Activated CD4-positive, alpha-beta T cell treated with anti-CD3 and anti-CD28 coated beads, Interleukin-2, amount 50 U/mL, for 1 hour (primary cell): Measurements from ENCODE around the gene CAPZA2.
"Not testable (repeated sequence)": the region's sequence is repeated elsewhere in the genome, so short reads cannot be mapped to it uniquely, and the experiment has no call there.

Experiments
- DNase-seq: peaks from one replicate; pipeline ENCODE4 v3.0.0-alpha.2; 2020

CAPZA2 gene

DNA sequence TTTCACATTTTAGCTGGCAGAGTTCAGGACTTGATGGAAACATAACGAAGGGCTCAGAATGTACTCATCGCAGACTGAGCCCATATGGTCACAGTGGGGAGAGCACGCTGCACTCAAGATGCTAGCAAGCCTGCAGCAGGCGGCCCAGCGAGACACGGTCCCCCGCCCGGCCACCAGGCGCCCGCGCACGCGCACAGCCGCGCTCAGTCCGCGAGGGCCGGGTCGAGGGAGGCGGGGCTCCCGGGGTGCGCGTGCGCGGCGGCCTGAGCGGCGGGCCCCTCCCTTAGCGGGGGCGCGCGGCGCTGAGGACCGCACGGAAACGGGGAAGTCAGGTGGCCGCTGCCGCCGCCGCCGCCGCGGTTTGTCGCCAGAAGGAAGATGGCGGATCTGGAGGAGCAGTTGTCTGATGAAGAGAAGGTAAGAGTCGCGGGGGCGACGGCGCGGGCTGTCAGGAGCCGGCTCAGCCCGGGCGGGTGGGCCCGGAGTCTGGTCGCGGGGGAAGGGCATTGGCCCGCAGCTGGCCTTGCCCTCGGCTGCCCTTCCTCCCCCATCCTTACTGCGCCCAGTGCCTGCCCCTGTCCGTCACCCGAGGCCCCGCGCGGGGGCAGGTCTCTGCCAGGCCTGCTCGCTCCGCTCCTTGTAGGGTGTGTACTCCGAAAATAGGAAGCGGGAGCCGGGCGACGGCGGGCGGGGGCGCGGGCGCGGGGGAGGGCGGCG lies at the start of gene CAPZA2:
Gene CAPZA2, plus strand, starts transcription at position 354 of the 717 bp plus-strand sequence. Its CDS starts 25 bp downstream, at position 379.
- peak; percentile 94 for DNase-seq

DNA sequence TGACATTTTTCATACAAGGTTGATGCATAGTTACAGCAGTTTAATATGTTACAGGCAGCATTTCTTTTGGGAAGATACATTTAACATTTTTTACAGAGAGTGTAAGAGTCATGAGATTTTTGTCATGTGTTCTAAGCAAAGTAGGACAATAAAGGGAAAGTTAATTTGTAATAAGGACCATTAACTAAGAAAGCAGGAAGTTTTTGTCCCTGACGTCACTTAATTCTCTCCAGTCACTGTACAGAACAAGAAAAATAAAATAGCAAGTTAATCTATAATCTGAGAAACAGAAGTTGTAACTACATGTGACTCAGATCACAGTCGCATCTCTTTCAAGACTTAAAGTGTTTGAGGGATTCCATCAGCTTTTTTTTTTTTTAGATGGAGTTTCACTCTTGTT lies 49.5 kb upstream of the CAPZA2 start:
- DNase-seq: no peak

DNA sequence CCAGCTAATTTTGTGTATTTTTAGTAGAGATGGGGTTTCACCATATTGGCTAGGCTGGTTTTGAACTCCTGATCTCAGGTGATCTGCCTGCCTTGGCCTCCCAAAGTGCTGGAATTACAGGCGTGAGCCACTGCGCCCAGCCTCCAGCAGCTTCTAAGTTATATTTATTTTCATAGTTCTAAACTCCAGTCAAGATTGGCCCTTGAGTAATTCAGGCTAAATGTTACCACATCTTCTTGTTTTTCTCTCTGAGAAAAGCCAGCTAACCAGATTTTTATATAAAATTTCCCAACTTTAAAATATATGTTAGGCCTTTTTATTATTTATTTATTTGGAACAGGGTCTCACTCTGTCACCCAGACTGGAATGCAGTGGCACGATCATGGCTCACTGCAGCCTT lies 49.0 kb upstream of the CAPZA2 start:
- not testable (repeated sequence) for DNase-seq

DNA sequence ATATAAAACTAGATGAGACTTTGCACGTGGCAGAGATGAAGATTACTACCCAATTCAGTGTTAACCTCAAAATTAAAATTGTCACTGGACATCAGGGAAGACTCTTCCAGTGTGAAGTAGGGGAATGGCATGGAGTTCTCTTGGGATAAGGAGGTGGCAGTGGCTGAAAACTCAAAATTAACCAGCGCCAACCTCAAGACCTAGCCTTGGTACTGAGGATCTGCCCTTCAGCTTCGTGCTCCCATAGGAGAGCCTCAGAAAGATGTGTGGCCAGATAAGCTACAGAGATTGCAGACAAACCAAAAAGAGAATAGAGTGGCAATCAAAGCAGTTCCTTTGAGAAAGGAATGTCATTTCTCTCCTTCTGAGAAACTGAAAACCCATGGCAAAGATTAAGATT lies 47.3 kb upstream of the CAPZA2 start:
- DNase-seq: no peak

DNA sequence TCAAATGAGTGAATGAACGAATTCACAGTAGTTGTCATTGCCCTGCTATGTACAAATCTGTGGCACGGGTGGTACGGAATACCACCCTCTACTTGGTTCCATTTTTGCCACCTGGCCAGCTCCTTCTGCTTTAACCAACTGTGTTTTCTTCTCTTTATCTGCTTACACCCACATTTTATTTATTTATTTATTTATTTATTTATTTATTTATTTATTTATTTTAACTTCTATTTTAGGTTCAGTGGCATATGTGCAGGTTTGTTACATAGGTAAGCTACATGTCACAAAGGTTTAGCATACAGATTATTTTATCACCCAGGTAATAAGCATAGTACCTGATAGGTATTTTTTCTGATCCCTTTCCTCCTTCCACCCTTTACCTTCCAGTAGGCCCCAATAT lies 42.2 kb upstream of the CAPZA2 start:
- DNase-seq: no peak

DNA sequence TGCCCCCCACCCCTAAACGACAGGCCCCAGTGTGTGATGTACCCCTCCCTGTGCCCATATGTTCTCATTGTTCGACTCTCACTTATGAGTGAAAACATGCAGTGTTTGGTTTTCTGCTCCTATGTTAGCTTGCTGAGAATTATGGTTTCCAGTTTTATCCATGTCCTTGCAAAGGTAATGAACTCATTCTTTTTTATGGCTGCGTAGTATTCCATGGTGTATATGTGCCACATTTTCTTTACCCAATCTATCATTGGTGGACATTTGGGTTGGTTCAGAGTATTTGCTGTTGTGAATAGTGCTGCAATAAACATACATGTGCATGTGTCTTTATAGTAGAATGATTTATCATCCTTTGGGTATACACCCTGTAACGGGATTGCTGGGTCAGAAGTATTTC lies 40.7 kb upstream of the CAPZA2 start:
- not testable (repeated sequence) for DNase-seq

DNA sequence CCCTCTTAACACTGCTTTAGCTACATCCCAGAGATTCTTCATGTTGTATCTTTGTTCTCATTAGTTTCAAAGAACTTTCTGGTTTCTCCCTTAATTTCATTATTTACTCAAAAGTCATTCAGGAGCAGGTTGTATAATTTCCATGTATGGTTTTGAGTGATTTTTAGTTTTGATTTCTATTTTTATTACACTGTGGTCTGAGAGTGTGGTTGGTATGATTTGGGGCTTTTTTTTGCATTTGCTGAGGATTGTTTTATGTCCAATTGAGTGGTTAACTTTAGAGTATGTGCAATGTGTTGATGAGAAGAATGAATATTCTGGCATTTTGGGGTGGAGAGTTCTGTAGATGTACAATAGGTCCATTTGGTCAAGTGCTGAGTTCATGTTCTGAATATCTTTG lies 37.9 kb upstream of the CAPZA2 start:
- no peak for DNase-seq

DNA sequence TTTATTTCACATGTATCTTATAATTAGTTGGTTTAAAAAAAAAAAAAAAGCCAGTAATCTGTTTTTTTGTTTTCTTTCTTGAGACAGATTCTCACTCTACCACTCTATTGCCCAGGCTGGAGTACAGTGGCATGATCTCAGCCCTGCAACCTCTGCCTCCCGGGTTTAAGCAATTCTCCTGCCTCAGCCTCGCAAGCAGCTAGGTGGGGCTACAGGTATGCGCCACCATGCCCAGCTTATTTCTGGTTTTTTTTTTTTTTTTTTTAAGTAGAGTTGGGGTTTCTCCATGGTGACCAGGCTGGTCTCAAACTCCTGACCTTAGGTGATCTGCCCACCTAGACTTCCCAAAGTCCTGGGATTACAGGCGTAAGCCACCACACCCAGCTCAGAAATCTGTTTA lies 34.1 kb upstream of the CAPZA2 start:
- DNase-seq: no peak

DNA sequence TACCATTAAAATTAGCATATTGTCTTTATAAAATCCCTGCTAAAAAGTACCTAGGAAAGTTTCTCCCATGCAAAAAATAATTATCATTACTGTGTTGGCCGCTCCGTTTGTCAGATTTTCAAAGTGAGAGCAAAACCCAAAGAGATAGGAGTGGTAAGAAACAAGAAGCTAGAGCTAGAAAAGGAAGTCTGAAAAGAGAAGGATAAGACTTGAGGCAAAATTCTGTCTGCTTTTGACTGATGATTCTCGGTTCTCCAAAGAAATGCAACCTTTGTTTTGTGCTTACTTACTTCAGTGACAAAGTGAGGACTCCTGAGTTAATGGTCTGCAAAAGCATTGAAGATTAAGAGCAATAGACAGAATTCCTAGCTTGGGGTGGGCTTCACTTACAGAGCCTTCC lies 33.3 kb upstream of the CAPZA2 start:
- no peak for DNase-seq

DNA sequence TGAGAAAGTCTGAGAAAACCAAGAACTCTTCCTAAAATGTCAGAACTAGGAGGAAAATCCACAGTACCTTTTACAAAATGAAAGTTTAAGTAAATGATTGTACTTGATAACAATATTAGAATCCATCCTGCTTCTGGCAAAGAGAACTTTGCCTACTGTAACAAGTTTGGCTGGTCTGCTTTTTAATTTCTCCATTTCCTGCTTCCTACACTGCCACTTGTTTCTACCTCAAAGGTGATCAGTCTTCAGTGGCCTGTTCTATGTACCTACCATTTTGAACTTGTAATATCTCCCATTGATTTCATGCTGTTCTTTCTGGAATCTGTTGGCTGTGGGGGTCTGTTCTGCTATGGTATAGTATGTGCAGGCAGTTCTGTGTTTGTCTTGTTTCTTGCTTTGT lies 32.9 kb upstream of the CAPZA2 start:
- DNase-seq: no peak

DNA sequence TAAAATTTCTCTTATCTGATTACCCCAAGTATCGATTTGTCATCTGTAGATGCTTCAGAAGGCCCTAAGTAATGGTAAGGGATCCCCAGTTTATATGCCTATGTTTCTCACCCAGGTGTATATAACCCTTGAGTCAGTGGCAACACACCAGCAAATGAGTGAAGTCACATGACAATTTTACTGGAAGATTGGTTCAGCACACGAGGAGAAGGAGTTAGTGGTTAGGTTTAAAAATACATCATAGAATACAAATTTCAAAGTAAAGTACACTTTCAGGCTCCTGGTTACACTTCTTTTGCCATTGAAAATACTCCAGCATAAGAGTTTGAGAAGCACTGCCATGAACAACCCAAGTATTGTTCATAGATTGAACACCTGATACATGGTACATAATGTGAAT lies 29.7 kb upstream of the CAPZA2 start:
- DNase-seq: no peak

DNA sequence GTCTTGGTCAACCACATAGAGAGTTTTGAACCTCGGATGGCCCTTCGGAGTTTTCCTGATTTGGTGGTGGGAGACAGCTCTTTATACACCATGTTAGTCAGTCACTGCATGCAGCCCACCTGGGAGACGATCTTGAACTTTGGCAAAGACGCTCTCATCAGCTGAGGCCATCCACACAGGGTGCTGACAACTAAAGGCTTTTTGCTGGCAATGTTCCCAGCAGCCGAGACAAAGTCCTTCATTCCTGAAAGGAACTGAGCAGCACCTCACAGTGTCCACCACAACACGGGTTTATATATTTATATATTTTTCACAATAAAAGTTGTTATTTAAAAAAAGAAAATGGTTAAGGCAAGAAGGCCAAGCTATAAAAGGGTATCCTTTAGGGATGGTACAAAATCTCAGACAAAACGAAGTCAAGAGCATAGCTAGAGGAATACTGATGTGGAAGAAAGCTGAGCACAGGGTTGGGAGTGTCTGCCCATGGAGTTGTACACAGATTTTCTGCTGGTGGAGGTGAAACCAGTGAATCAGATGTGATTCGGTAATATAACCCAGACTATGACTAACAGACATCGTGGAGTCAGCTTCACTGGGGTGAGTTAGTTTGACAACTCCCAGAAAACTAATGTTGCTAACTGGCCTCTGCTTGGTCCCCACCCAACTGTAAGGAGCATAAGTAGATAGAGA lies 27.4 kb upstream of the CAPZA2 start:
- no peak for DNase-seq

DNA sequence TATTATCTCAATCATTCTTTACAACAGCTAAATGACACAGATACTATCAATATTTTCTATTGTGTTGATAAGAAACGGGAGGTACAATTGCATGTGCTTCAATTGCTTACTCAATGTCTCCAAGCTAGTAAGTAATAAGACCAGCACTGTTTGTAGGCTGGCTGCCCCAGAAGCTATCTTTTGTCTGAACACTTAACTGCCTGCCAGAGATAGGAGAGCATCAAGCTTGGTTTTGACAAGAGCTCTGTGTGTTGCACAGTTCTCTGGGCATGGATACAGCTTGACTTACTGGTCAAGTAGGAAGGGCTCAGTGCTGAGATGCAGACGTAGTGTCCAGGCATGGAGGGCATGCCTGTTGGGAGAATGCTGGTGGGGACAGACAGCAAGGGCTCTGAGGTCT lies 26.3 kb upstream of the CAPZA2 start:
- no peak for DNase-seq

DNA sequence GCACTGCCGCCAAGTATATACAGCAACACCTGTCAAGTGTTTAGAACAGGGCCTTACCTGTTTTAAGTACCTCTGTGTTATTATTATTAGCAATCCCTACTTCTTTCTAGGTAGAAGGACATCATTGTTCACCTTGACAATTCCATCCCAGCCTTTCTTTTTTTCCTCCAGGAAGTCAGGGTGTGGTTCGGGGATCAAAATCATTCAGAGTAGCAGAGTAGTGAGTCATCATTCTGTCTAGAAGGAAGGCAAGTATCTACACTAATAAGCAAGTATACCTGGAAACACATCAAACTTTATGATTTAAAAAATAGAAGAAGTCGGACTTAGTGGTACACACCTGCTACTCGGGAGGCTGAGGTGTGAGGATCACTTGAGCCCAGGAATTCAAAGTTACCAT lies 25.5 kb upstream of the CAPZA2 start:
- no peak for DNase-seq

DNA sequence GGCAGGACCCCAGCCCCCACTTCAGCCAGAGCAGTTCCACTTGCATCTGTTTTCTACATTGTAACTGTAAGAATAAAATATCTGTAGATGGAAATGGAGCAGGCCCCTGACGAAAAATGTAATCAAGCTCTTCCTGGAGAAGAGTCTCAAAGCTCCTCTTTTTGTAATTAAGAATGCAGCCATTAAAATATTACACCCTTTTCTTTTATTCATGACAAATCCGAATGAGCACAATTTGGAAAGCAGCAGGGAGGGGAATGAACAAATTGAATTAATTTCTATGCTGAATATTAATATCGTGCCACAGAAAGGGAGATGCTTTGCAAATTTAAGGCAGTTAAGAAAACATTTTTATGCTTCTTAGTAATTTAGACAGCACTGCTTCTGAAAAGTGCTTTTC lies 24.8 kb upstream of the CAPZA2 start:
- no peak for DNase-seq

DNA sequence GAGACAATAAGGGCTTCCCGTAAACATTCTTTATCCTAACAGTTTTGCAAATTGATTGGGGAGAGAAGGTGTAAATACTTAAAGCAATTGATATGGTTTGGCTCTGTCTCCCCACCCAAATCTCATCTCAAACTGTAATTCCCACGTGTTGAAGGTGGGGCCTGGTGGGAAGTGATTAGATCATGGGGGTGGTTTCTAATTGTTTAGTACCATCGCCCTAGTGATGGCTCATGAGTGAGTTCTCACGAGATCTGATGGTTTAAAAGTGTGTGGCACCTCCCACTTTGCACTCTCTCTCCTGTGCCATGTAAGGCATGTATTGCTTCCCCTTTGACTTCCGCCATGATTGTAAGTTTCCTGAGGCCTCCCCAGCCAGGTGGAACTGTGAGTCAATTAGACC lies 22.1 kb upstream of the CAPZA2 start:
- DNase-seq: no peak

DNA sequence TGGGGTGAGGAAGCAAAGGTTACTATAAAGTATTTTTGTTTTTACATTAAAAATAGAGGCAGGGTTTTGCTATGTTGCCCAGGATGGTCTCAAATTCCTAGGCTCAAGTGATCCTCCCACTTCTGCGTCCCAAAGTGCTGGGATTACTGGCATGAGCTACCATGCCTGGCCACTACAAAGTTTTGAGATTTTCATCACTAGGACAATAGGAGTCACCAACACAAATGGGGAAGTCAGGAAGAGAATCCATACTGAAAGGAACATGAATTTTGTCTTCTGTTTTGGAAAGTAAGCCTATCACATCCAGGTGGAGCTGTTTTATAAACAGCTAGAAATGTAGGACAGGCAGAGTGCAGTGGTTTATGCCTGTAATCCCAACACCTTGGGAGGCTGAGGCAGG lies 20.0 kb upstream of the CAPZA2 start:
- no peak for DNase-seq

DNA sequence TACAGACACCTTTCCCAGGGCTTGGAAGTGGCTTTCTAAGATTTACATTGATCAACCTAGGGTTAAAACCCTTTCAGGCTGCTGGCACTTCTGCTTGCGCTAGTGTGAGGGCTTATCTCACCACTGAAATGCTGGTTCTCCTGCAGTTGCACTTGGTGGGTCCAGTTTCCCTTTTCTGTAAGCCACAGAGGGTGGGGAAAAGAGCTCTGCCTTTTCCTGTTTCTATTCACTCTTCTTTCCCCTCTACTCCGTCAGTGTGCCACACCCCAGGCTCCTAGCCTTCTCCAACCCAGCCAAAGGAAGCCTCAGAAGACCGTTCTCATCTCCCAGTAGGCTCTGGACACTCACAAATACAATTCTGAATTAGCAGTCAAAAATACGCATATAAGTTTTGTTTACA lies 19.0 kb upstream of the CAPZA2 start:
- DNase-seq: no peak

DNA sequence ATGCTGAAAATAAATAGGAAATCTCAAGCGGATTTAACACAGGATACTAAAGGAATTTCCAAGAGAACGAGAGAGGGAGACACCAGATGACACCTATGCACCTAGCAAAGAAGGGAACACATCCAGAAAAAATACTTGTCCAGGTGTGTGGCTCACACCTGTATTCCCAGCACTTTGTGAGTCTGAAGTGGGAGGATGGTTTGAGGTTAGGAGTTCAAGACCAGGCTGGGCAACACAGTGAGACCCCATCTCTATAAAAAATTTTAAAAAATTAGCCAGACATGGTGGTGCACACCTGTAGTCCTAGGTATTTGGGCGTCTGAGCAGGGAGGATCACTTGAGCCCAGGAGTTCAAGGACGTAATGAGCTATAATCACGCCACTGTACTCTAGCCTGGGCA lies 11.2 kb upstream of the CAPZA2 start:
- DNase-seq: no peak

DNA sequence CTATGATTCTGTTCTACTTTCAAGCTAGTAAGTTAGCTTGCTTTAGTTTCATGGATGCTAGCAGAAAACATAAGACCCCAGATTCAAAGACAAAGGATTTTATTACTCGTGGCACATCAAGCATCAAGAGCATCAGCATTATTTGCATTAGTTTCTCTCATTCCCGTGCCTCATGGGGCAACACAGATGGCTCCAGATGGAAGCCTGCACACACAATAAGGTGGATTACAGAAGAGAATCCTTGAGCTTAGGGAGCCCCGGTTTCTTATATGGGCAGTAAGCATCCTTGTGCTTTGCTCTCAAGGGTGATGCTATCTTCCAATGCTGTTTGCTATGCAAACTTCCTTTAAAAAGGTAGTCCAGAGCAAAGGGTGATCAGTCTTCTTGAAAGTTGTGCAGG lies 10.7 kb upstream of the CAPZA2 start:
- DNase-seq: no peak

DNA sequence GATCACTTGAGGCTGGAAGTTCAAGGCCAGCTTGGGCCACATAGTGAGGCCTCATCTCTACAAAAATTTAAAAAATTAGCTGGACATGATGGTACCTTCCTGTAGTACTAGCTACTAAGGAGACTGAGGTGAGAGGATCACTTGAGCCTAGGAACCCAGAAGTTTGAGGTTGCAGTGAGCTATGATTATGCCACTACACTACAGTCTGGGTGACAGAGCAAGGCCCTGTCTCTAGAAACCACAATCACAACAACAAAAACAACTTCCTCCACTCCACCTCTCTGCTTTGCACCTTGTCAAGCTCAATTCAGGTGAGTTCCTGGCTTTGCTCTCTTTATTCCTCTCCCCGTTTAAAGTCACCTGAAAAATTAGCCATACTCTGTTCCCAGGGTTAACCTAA lies 8.3 kb upstream of the CAPZA2 start:
- DNase-seq: no peak

DNA sequence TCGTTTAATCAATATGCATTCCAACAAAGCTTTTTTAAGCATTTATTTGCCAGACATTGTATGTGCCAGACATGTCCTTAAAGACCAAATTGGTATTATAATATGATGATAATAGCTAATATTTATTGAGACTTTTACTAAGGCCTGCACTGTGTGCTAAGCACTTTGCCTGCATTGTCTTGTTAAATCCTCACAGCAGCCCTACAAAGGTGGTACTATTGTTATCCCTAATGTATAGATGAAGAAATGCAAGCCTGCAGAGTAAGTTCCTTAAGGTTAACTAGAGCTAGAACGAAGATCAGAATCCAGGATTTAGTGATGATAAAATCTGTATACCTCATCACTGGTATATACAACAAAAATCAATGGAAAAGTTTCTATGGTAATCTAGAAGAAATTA lies 5.3 kb upstream of the CAPZA2 start:
- no peak for DNase-seq

DNA sequence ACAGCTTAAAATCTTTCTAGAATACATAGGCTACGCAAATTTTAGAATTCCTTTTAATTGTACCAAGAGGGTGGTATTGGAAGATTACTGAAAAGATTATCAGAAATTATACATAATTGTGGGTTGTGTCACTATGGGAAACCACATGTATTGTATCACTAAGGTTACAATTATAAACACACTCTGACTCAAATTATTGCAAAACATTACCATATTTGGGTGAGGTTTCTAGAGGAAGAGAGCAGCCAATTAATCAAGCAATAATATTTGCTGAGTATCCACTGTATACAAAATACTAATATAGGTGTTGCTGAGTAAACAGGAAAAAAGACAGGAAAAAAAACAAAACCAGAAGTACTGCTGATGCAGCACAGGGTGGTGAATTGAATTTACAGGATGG lies 3.1 kb upstream of the CAPZA2 start:
- DNase-seq: no peak

DNA sequence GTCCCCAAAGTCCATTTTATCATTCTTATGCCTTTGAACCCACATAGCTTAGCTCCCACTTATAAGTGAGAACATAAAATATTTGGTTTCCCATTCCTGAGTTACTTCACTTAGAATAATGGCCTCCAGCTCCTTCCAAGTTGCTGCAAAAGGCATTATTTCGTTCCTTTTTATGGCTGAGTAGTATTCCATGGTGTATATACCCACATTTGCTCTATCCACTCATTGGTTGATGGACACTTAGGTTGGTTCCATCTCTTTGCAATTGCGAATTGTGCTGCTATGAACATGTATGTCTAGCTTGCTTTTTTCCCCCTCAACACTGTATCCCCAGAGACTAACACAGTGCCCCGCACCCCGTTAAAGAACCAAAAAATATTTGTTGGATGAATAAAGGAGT lies 670 bp upstream of the CAPZA2 start:
- no peak for DNase-seq
